ENCODE data around the gene CLEC3B. TPM values are rescaled to one million over a fixed set of nuclear protein-coding genes. Genes with fewer than 3 reads are reported as not detected.
"Not testable (repeated sequence)": the region's sequence is repeated elsewhere in the genome, so short reads cannot be mapped to it uniquely, and the experiment has no call there.

The CLEC3B gene, protein sequence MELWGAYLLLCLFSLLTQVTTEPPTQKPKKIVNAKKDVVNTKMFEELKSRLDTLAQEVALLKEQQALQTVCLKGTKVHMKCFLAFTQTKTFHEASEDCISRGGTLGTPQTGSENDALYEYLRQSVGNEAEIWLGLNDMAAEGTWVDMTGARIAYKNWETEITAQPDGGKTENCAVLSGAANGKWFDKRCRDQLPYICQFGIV
- polyA plus RNA-seq (ENCODE audit: insufficient read length in 10 of 10) = 100 to 1,000 TPM in 5 of 10 donors, 10 to 100 TPM in 5; 77.5 to 210 (median 102) TPM
- long read RNA-seq, donor 1, transcript CLEC3B-201 (3 exons, 936 nt) = major isoform, 93 of 104 reads
- long read RNA-seq, donor 1, partial matches to known transcripts = 6 of 104 reads
- long read RNA-seq, donor 1, other reads (novel, unspliced or antisense) = 5 of 104 reads
- long read RNA-seq, donor 2, transcript CLEC3B-201 (3 exons, 936 nt) = major isoform, 77 of 77 reads
- long read RNA-seq, donor 2, partial matches to known transcripts = 0 of 77 reads
- long read RNA-seq, donor 2, other reads (novel, unspliced or antisense) = 0 of 77 reads
- long read RNA-seq, donor 3 = 0 reads
- long read RNA-seq, donor 4, transcript CLEC3B-201 (3 exons, 936 nt) = major isoform, 125 of 138 reads
- long read RNA-seq, donor 4, partial matches to known transcripts = 13 of 138 reads
- long read RNA-seq, donor 4, other reads (novel, unspliced or antisense) = 0 of 138 reads
- long read RNA-seq, donor 5, transcript CLEC3B-201 (3 exons, 936 nt) = major isoform, 215 of 246 reads
- long read RNA-seq, donor 5, partial matches to known transcripts = 31 of 246 reads
- long read RNA-seq, donor 5, other reads (novel, unspliced or antisense) = 0 of 246 reads
- long read RNA-seq, donor 6, transcript CLEC3B-201 (3 exons, 936 nt) = major isoform, 89 of 89 reads
- long read RNA-seq, donor 6, partial matches to known transcripts = 0 of 89 reads
- long read RNA-seq, donor 6, other reads (novel, unspliced or antisense) = 0 of 89 reads
- long read RNA-seq, donor 7, transcript CLEC3B-201 (3 exons, 936 nt) = major isoform, 54 of 54 reads
- long read RNA-seq, donor 7, partial matches to known transcripts = 0 of 54 reads
- long read RNA-seq, donor 7, other reads (novel, unspliced or antisense) = 0 of 54 reads
- long read RNA-seq, donor 8, transcript CLEC3B-201 (3 exons, 936 nt) = major isoform, 73 of 73 reads
- long read RNA-seq, donor 8, partial matches to known transcripts = 0 of 73 reads
- long read RNA-seq, donor 8, other reads (novel, unspliced or antisense) = 0 of 73 reads
- long read RNA-seq, donor 9, transcript CLEC3B-201 (3 exons, 936 nt) = major isoform, 20 of 20 reads
- long read RNA-seq, donor 9, partial matches to known transcripts = 0 of 20 reads
- long read RNA-seq, donor 9, other reads (novel, unspliced or antisense) = 0 of 20 reads

DNA sequence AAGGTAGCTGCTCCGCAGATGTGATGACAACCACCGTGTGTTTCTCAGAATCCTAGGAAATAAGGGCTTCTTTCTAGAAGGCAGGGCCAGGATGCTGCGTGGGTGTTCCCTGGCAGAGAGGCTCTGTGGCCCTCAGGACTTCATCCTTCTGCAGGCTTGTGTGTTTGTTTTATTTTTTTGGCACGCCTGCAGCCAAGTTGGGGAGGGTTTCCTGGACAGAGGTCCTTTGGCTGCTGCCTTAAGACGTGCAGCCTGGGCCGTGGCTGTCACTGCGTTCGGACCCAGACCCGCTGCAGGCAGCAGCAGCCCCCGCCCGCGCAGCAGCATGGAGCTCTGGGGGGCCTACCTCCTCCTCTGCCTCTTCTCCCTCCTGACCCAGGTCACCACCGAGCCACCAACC lies at the start of gene CLEC3B:
CLEC3B (plus strand) TSS at position 266 of the 400 bp plus-strand sequence; CDS start at position 326, 60 bp downstream.
- peak in 2 of 3 donors; percentile 85 to 92 for DNase-seq

DNA sequence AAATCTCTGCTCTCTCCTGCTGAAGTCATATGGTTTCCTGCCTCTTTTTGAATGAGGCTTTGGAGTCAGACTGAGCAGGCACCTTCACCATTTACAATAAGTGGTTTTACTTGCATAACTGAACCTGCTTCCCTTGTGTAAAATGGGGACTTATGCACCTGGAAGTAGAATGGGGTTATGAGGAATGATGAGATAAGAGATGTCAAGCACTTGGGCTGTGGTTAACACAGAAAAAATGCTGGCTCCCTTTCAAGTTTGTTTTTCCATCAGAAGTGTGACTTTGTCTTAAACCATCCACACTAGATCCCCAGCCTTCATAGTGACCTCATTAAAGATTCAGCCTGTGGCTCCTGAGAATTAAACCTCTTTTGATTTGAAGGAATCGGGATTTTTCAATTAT lies 44.9 kb upstream of the CLEC3B start:
- DNase-seq = no peak

DNA sequence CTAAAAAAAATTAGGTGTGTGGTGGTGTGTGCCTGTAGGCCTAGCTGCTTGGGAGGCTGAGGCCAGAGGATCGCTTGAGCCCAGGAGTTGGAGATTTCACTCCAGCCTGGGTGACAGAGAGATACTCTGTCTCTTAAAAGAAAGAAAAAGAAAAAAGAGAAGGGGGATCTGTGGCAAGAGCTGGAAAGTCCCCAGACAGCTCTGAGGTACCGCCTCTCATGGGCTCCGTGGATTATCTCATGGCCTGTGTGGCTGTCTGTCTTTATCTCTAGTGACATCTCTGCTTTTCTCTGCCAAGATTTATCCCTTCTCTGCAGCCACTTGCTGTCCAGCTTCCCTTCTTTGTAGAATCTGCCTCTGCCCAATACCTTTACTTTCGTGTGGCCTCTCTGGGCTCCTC lies 44.4 kb upstream of the CLEC3B start:
- DNase-seq = no peak

DNA sequence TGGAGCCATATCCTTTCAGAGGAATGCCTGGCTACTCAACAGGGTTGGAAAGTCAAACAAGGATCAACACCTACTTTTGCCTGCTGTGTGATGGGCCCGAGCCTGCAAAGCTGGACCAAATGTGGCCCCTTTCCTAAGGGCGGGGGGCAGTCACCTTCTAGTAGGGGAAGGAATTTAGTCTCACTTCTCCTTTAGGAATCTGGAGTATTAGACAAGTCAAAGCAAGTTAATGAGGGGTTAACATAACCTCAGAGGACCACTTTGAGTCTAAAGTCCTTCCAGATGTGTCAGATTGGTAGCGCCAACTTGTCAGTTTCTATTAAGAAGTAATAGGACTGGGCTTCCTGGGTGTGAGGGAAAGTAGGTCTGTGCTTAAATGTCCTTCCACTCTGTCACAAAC lies 43.3 kb upstream of the CLEC3B start:
- no peak for DNase-seq

DNA sequence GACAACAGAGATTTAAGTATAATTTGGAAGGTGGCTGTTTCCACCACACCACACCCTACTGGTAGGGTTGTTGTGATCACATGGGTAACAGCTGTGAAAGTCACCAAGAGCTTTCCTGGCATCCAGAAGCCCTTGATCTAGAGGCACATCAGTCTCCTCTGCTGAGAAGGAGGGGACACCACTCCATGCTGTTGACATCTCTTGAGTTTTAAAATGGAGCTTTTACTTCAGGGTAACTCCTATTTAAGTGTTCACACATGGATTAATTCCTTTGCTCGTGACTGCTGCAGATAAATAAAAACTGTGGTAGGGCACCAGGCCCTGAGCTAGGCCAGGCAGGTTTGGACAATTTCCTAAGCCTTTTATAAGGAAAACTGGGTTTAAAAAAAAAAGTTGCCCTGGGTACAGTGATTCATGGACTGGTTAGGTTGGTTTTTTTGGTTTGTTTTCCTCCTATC lies 42.6 kb upstream of the CLEC3B start:
- DNase-seq = peak in 1 of 3 donors; percentile 37

DNA sequence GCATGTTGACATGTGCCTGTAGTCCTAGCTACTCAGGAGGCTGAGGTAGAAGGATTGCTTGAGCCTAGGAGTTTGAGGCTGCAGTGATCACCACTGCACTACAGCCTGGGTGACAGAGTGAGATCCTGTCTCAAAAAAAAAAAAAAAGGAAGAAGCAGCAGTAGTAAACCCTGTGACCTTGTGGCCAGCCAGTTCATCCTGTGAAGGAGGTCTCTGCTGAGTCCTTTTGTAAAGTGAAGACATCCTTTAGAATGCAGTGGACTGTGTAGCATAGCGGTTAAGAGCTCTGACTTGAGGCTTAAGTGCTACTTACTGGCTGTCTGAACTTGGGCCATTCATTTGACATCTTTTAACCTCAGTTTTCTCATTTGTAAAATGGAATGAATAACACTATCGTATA lies 41.8 kb upstream of the CLEC3B start:
- DNase-seq = no peak

DNA sequence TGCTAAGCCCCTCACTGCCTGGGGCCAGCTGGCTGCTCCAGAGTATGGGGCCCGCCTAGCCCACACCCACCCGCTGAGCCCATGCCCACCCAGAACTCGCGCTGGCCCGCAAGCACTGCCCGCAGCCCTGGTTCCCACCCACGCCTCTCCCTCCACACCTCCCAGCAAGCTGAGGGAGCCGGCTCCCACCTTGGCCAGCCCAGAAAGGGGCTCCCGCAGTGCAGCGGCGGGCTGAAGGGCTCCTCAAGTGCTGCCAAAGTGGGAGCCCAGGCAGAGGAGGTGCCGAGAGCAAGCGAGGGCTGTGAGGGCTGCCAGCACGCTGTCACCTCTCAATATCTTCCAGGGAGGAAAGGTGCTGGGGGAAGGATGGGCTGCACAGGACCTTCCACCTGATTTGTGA lies 39.8 kb upstream of the CLEC3B start:
- not testable (repeated sequence) for DNase-seq

DNA sequence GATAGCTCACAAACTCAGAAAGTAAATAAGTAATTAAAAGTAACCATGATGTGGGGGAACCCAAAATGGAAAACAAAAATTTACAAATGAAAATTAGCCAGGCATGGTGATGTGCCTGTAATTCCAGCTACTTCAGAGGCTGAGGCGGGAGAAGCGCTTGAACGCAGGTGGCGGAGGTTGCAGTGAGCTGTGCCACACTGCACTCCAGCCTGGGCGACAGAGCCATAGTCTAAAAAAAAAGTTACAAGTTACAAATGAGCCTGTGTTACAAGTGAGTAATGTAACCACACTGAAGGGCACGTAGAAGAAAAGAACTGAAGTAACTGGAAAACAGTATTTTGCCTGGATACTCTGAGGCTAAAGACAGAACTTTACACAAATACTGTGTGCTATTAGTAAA lies 38.8 kb upstream of the CLEC3B start:
- DNase-seq = no peak

DNA sequence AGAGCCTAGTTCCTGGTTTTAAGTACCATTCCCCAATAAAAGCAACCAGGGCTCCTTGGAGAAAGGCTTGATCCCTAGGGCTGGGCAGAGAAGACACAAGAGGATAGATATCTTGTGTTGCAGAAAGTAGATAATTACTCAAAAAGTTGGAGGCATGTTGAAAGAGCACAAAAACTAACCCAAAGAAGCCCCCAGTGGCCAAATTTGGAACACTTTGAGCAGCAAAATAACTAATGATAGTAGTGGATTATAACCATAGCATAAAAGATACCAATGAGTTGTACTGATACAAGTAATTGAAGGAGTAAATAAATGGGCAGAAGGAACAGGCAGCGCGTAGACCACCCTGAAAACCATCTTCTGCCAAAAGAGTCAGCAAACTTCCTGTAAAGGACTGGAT lies 38.0 kb upstream of the CLEC3B start:
- DNase-seq = no peak

DNA sequence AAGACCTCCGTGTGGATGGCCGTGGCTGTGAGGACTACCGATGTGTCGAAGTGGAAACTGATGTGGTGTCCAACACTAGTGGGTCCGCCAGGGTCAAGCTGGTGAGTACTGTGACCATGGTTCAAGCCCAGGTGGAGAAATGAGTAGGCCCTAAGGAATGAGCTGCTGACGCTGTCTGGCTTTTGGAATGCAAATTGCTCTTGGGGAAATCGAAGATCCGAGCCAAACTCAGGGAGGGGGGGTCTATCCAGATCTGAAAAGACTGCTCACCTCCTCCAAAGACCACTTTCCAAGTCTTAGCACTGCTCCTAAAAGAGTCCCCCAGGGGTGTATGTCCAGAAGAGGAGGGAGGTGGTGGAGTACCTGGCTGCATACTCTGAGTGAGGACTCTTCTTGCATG lies 37.0 kb upstream of the CLEC3B start:
- no peak for DNase-seq

DNA sequence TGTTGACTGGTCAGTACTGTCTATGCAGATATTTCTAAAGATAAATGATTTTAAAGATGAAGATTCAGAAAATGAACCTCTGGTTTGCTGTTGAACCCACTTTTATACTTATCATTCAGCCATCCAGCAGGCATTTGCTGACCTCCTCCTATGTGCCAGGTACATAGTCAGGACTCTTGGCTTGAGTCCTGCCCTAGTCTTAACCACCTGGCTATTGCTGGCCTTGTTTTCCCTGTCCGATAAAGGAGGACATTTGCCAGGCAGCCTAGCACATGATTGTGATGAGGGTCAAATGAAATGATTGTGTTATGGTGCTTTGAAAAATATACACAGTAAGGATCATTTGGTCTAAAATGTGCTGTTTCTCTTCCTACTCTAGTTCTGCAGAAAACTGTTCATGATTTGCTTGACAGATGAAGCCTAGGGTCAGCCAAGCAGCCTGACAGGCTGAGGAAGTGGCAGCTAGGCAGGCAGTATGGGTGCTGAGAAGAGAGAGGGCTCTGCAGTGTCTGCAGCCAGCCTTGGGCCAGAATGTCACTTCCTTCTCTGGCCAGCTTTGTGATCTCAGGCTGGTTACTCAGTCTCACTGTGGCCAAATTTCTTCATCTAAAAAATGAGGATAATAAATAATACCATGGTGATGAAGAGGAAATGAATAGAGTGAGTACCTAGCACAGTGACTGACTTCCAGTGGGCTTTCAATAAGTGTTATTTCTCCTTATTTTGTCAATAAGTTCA lies 36.3 kb upstream of the CLEC3B start:
- no peak for DNase-seq

DNA sequence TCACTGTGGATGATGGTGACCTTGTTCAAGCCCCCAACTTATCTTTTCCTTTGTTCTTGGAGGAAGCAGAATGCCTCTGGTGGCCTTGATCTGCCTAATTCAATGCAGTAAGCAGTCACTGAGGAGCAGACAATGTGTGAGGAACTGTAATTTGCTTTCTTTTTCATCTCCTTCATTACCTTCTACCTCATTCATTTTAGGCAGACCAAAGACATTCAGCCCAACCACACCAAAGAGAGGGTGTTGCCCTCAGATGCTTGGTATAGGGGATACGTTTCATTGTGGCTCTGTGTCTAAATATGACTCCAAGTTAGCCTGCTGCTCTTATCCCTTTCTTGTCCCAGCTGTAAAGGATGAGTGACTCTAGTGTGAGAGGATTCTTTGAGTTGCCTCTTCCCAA lies 34.8 kb upstream of the CLEC3B start:
- DNase-seq = no peak

DNA sequence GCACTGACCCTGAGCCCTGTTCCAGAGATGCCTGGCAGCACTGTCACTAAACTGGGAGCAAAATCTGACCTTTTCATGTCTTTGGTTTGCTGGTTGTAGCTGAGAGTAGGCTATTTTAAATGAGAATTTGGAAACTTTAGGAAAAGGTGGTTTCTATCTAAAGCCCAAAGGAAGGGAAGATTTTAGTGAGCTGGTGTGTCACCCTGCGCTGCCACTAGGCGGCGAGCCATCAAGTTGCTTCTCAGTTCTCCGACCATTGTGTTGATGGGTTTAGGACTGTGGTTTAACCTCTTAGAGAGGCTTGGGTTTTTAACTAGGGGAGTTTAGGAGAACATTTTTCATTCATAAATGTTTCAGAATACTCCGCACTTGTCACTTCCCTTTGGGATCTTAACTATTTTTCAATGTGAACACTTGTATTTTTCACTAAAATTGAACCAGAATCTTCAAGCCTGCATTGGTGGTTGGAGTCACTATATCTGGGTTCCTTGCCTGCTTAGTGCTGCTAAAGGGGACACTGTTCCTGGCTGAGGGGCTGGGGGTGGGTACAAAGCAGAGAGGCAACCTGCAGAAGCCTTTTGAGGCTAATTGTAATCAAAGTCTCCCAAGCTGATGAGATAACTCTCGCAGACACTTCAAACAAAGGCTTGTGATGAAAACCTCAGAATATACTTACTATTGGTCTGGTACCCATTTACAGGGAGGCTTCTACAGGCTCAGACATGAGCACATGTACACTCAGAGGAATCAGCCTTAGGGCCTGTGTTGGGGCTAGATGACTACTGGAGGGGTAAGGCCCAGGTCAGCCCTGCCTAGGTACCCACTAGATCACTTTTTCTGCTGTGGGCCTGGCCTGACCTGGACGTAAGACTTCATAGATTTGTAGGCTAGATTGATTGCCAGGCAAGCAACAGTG lies 33.3 kb upstream of the CLEC3B start:
- no peak for DNase-seq

DNA sequence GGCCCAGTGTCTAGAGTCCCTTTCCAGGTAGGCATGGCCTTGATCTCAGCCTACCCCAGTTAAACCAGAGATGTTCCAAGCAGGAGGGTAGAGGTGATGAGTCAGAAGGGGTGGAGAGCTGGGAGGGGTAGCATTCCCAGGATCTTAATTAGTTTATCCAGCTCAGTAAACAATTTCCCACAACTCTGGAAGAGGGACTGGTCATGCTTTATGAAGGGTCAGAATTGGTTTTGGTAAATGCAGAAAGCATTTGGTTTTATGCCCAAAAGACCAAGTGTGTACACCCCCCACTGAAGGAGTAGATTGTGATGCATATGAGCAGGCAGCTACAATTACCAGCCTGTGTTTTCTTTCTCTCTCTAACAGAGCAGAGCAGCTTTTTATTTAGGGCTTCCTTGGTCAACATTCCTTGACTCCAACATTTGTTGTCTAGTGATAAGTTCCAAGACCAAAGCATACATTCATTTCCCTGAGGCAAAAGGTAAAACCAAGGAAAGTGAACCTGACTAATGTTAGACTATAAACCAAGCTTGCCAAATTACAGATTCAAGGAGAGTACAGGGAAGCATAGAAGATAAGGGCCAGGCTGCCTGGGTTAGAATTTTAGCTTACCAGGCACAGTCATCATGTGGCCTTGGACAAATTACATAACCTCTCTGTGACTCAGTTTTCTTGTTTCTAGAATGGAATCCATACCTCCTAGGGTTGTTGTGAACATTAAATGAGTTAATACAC lies 32.5 kb upstream of the CLEC3B start:
- DNase-seq = no peak

DNA sequence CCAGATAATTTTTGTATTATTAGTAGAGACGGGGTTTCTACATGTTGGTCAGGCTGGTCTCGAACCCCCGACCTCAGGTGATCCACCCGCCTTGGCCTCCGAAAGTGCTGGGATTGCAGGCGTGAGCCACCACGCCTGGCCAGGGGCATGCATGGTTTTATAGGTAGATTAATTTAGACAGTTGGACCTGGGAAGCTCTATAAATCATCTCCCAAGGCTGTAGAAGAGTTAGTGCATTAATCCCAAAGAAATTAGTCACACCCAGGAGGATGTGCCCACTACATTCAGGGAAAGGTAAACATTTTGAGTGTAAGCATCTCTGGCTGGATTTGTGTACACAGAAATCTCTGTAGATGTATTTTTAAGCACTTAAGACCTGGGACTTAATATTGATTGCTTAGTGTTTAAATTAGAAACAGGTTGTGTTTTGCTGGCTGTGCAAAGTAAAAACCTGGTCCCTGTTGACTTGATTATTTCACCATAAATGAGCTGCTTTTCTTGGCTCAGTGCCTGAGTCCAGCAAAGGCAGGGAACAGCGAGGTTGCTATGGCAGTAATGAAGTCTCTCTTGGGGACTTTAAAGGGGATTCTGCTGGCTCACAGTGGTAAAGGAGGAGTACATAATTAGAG lies 30.8 kb upstream of the CLEC3B start:
- DNase-seq = peak; percentile 54 to 87 (median 76)

DNA sequence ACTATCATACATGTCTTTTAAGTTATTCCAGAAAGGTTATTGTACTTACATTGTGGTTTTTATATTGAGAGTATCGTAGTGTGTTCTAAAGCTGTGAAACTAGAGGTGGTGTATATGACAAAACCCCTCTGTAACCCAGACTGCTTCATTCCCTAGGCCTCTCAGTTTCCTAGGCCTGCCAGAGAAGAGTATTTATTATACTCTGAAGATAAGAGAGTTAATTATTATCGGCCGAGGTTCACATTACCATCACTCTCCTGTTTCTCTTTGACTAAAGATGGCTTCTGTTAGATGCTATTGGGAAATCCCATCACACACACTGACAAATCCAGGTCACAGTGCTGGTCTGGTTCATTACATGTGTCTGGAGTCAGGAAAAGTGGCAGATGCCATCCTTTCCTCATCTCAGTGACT lies 29.5 kb upstream of the CLEC3B start:
- no peak for DNase-seq

DNA sequence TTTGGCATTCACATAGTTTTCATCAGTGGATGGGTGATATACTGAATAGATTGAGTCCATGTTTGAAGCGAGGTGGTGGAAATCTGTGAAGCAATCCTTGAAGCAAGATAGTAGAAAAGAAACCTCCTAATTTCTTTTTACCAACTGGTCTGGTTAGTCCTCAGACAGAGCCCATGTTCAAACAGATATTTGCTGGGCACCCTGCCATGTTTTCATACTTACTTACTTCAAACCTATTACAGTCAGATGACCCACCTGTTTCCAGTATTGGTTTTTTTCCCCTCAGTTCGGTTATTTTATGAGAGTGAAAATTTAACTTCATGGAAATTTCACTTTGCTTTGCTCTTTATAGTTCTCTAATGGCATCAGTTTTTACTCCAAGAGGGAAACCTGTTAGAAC lies 26.3 kb upstream of the CLEC3B start:
- DNase-seq = no peak

DNA sequence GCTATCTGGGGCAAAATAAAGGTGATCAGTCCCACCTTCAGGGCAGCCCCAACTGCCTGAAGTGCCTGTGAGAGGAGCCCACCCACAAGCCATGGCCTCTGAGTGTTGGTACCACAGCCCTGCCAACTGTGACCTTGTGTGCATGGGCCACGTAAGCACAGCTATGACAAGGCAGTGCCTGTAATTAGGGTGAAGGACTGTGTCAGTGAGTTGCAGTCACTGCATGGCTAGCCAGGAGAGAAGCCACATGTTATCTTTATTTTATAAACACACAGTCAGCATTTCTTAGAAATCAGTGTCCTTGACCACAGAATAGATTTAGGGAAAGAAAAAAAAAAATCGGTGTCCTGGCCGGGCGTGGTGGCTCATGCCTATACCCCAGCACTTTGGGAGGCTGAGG lies 25.3 kb upstream of the CLEC3B start:
- DNase-seq = no peak

DNA sequence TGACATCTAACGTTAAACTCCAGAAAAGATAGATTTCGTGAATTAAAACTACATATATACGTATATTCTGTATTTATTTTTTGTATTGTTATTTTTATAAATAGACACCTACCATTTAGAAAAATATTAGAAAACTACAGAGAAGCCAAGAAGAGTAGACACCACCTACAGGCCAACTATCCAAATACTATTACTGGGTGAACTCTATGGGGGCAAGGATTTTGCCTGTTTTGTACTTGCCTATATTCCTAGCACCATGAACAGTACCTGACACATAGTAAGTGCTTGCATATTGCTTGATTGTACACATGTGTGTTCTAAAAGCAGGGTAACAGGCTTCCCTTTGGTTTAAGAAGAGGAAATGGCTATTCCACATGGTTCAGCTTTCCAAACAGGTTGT lies 24.4 kb upstream of the CLEC3B start:
- no peak for DNase-seq

Data from muscle of back (tissue), 13 donors.